Measurements from ENCODE around the gene LAMA1. TPM values are rescaled to one million over a fixed set of nuclear protein-coding genes. Genes with fewer than 3 reads are reported as not detected.

The LAMA1 gene
- total RNA-seq, 1 experiment from 2014 or later = 129 TPM

DNA sequence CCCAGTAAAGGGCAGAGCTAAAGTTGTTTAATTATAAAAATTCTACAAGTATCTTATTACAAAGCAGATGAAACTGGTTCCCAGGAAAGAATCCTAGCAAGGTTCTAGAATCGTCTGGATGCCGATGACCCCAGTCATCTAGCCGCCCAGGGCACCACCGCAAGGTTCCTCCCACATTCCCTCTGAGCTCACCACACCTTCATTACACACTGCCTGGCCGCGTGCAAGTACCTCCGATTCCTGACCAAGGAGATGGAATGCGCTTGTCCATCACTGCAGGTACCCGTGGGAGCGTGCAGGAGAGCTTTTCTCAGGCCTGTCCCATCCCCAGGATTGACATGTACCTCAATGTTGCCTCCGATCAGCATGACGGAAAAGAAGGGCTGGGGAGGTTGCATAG lies 158.5 kb downstream of the LAMA1 start:
- BruUV-seq (replicated peaks) = no TSS peak
- peaks cover 12% of the 10 kb centered on the region; the same call in 1 of the 2 replicates for H3K4me1 ChIP-seq
- H3K4me3 Mint-ChIP-seq (ENCODE audit: unreplicated experiment) = no peak overlapping the region
- no peaks in the 10 kb centered on the region for H3K27me3 ChIP-seq (replicated peaks; ENCODE audit: control insufficient read depth, insufficient read depth, low read length)
- H3K36me3 Mint-ChIP-seq (ENCODE audit: insufficient read depth, unreplicated experiment) = peaks cover 54% of the 10 kb centered on the region
- POLR2A ChIA-PET = no interaction called here
- H3K27ac Mint-ChIP-seq (ENCODE audit: unreplicated experiment) = no peak overlapping the region
- CTCF ChIA-PET = interaction anchor here (0.5 kb wide), 1 partner anchor 413 kb away, joined by 3 read pairs; no protein-coding TSS in a partner anchor
- DNase-seq = no peak
- no peaks in the 10 kb centered on the region for H3K4me1 Mint-ChIP-seq (ENCODE audit: low read depth, unreplicated experiment)
- TF ChIP-seq, protein P1, sequence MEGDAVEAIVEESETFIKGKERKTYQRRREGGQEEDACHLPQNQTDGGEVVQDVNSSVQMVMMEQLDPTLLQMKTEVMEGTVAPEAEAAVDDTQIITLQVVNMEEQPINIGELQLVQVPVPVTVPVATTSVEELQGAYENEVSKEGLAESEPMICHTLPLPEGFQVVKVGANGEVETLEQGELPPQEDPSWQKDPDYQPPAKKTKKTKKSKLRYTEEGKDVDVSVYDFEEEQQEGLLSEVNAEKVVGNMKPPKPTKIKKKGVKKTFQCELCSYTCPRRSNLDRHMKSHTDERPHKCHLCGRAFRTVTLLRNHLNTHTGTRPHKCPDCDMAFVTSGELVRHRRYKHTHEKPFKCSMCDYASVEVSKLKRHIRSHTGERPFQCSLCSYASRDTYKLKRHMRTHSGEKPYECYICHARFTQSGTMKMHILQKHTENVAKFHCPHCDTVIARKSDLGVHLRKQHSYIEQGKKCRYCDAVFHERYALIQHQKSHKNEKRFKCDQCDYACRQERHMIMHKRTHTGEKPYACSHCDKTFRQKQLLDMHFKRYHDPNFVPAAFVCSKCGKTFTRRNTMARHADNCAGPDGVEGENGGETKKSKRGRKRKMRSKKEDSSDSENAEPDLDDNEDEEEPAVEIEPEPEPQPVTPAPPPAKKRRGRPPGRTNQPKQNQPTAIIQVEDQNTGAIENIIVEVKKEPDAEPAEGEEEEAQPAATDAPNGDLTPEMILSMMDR (IDR thresholded peaks at IDR 0.05; ENCODE audit: insufficient read depth in 1 of 2, low read depth in 1 of 2, low read length in 1 of 2, severe bottlenecking in 1 of 2, unreplicated experiment in 1 of 2) = no peak
- no peaks in the 10 kb centered on the region for H3K9me3 ChIP-seq
- H3K4me3 ChIP-seq (ENCODE audit: low read depth, low read length) = no peak overlapping the region
- intact Hi-C loops (cut with micrococcal nuclease; ENCODE audit: unreplicated experiment) = no loop called here
- H3K27me3 Mint-ChIP-seq (ENCODE audit: insufficient read depth, unreplicated experiment) = no peaks in the 10 kb centered on the region
- H3K36me3 ChIP-seq (ENCODE audit: control insufficient read depth, insufficient read depth, low read length) = peaks cover 9% of the 10 kb centered on the region
- H3K9me3 Mint-ChIP-seq (ENCODE audit: unreplicated experiment) = no peaks in the 10 kb centered on the region

DNA sequence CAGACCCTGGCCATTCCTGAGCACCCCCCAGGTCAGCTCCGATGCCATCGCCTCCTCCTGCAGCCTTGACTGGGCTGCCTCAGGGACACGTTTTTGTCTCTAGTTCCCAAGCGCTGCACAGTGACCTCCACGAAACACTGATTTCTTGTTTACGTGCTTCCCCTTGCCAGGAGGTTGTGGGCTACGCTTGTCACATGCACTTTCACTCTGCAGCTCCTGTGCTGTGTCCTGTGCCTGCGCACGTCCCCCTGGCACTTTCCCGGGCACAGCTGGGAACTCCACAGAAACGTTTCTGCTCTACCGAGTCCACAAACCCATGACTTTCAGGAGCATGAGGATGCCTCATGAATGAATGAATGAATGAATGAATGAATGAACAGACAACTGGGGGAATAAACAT lies 160.6 kb downstream of the LAMA1 start:
- intact Hi-C loops (cut with micrococcal nuclease; ENCODE audit: unreplicated experiment) = no loop called here
- H3K4me1 Mint-ChIP-seq (ENCODE audit: low read depth, unreplicated experiment) = peaks cover 3% of the 10 kb centered on the region
- no peak for DNase-seq
- Histone ChIP-seq H3K27me3 (replicated peaks; ENCODE audit: control insufficient read depth, insufficient read depth, low read length) (no peaks in the 10 kb centered on the region), H3K9me3 (no peaks in the 10 kb centered on the region), H3K4me3 (ENCODE audit: low read depth, low read length) (no peak overlapping the region), H3K36me3 (ENCODE audit: control insufficient read depth, insufficient read depth, low read length) (peaks cover 7% of the 10 kb centered on the region), H3K4me1 (no peaks in the 10 kb centered on the region)
- CTCF ChIA-PET = no interaction called here
- no peaks in the 10 kb centered on the region for H3K27me3 Mint-ChIP-seq (ENCODE audit: insufficient read depth, unreplicated experiment)
- no peaks in the 10 kb centered on the region for H3K9me3 Mint-ChIP-seq (ENCODE audit: unreplicated experiment)
- POLR2A ChIA-PET = no interaction called here
- no TSS peak for BruUV-seq (replicated peaks)
- TF ChIP-seq, protein P1 (IDR thresholded peaks at IDR 0.05; ENCODE audit: insufficient read depth in 1 of 2, low read depth in 1 of 2, low read length in 1 of 2, severe bottlenecking in 1 of 2, unreplicated experiment in 1 of 2) = no peak
- H3K27ac Mint-ChIP-seq (ENCODE audit: unreplicated experiment) = no peak overlapping the region
- peaks cover 63% of the 10 kb centered on the region for H3K36me3 Mint-ChIP-seq (ENCODE audit: insufficient read depth, unreplicated experiment)
- no peak overlapping the region for H3K4me3 Mint-ChIP-seq (ENCODE audit: unreplicated experiment)

DNA sequence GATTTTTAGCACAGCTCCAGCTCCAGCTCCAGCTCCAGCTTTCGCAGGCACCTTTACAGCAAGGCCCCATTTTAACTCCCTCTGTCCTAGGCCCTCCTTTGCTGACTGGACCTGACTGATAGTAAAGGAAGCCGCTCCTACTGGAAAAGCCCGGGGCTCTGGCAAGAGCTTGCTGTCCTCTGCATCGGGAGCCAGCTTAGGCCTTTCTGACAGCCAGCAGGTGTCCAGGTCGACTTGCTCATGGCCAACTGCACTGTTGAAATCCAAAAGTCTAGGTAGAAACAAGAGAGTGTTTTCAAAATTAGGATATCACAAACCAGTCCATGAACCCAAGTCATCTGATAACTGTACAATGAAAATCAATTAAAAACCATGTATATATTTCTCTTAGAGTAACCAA lies 161.1 kb downstream of the LAMA1 start:
- Histone ChIP-seq H3K4me1 (no peaks in the 10 kb centered on the region), H3K9me3 (no peaks in the 10 kb centered on the region), H3K4me3 (ENCODE audit: low read depth, low read length) (no peak overlapping the region), H3K27me3 (replicated peaks; ENCODE audit: control insufficient read depth, insufficient read depth, low read length) (no peaks in the 10 kb centered on the region), H3K36me3 (ENCODE audit: control insufficient read depth, insufficient read depth, low read length) (peaks cover 7% of the 10 kb centered on the region)
- POLR2A ChIA-PET = no interaction called here
- no peak for DNase-seq
- Mint-ChIP-seq H3K9me3 (ENCODE audit: unreplicated experiment) (no peaks in the 10 kb centered on the region), H3K4me3 (ENCODE audit: unreplicated experiment) (no peak overlapping the region), H3K4me1 (ENCODE audit: low read depth, unreplicated experiment) (peaks cover 8% of the 10 kb centered on the region), H3K27ac (ENCODE audit: unreplicated experiment) (no peak overlapping the region), H3K36me3 (ENCODE audit: insufficient read depth, unreplicated experiment) (peaks cover 66% of the 10 kb centered on the region), H3K27me3 (ENCODE audit: insufficient read depth, unreplicated experiment) (no peaks in the 10 kb centered on the region)
- TF ChIP-seq, protein P1 (IDR thresholded peaks at IDR 0.05; ENCODE audit: insufficient read depth in 1 of 2, low read depth in 1 of 2, low read length in 1 of 2, severe bottlenecking in 1 of 2, unreplicated experiment in 1 of 2) = no peak
- intact Hi-C loops (cut with micrococcal nuclease; ENCODE audit: unreplicated experiment) = no loop called here
- BruUV-seq (replicated peaks) = no TSS peak
- CTCF ChIA-PET = no interaction called here

Data from Caco-2 (cell line).